IPS DF 6.9 (cell line): ENCODE results near the gene PHC2.

Experiments used
- DNase-seq: peaks from one replicate; pipeline ENCODE4 v3.0.0-alpha.2; 2013; ENCODE audit warnings: low read depth, low spot score
- H3K27ac ChIP-seq: one replicate; pipeline ENCODE4 v1.5.1; 2013; ENCODE audit warnings: low read length, control low read depth
- H3K27me3 ChIP-seq: 2 replicates; pipeline ENCODE4 v1.6.1; 2013; ENCODE audit warnings: mild to moderate bottlenecking, low read length; ENCODE audit not compliant: control insufficient read depth, insufficient read depth
- H3K36me3 ChIP-seq: 2 replicates; pipeline ENCODE4 v1.6.1; 2013; ENCODE audit warnings: low read length; ENCODE audit not compliant: control insufficient read depth, insufficient read depth
- H3K4me1 ChIP-seq: 2 replicates; pipeline ENCODE4 v1.6.1; 2013; ENCODE audit warnings: low read length; ENCODE audit not compliant: control insufficient read depth, insufficient read depth
- H3K4me3 ChIP-seq: 2 replicates; pipeline ENCODE4 v1.5.1; 2013; ENCODE audit warnings: mild to moderate bottlenecking, low read length
- H3K9me3 ChIP-seq: 2 replicates; pipeline ENCODE4 v1.6.1; 2013; ENCODE audit warnings: low read length, inconsistent platforms; ENCODE audit not compliant: control insufficient read depth, insufficient read depth
- WGBS: extraction: QIAGEN DNeasy Blood & Tissue Kit; methylation state at CpG from one replicate; pipeline ENCODE4 v1.1.7; 2013; ENCODE audit warnings: mixed read lengths, missing lambda C conversion rate; ENCODE audit not compliant: insufficient read length, insufficient coverage; 5-methylcytosine and 5-hydroxymethylcytosine counted together

The PHC2 gene

GRCh38 chr1:33388805-33389771, 41.8 kb downstream of the PHC2 start:
- no CpG with 5 or more reads among the region's 9 CpGs for WGBS
- H3K27ac ChIP-seq: no peak overlapping the region
- DNase-seq: no peak
- H3K9me3 ChIP-seq: no peaks in the 10 kb centered on the region
- no peaks in the 10 kb centered on the region for H3K4me1 ChIP-seq
- H3K4me3 ChIP-seq: no peak overlapping the region
- no peaks in the 10 kb centered on the region for H3K27me3 ChIP-seq
- no peaks in the 10 kb centered on the region for H3K36me3 ChIP-seq

GRCh38 chr1:33387625-33388024, 43.3 kb downstream of the PHC2 start:
- DNase-seq: no peak
- H3K4me1 ChIP-seq: no peaks in the 10 kb centered on the region
- no peaks in the 10 kb centered on the region for H3K36me3 ChIP-seq
- WGBS: no CpG with 5 or more reads among the region's 5 CpGs
- H3K27me3 ChIP-seq: 0 out of 2 replicates have a peak, but pooled peaks cover 2% of the 10 kb centered on the region
- H3K4me3 ChIP-seq: no peak overlapping the region
- no peak overlapping the region for H3K27ac ChIP-seq
- H3K9me3 ChIP-seq: no peaks in the 10 kb centered on the region

GRCh38 chr1:33385251-33385650, 45.6 kb downstream of the PHC2 start:
- Histone ChIP-seq H3K27me3 (0 out of 2 replicates have a peak, but pooled peaks cover 2% of the 10 kb centered on the region), H3K4me1 (no peaks in the 10 kb centered on the region), H3K9me3 (no peaks in the 10 kb centered on the region), H3K4me3 (no peak overlapping the region), H3K27ac (no peak overlapping the region), H3K36me3 (no peaks in the 10 kb centered on the region)
- DNase-seq: no peak
- WGBS: no CpG with 5 or more reads among the region's 6 CpGs

- H3K9me3 ChIP-seq: no peaks in the 10 kb centered on the region
- no CpG with 5 or more reads among the region's 7 CpGs for WGBS
- H3K36me3 ChIP-seq: no peaks in the 10 kb centered on the region
- no peak overlapping the region for H3K27ac ChIP-seq
- H3K27me3 ChIP-seq: peaks cover 2% of the 10 kb centered on the region; the same call in 1 of the 2 replicates
- no peak overlapping the region for H3K4me3 ChIP-seq
- no peak for DNase-seq
- H3K4me1 ChIP-seq: no peaks in the 10 kb centered on the region; the same call in 1 of the 2 replicates
Observed at GRCh38 chr1:33384040-33384812, 46.7 kb downstream of the PHC2 start.

GRCh38 chr1:33383489-33383888, 47.4 kb downstream of the PHC2 start:
- DNase-seq: no peak
- H3K27ac ChIP-seq: no peak overlapping the region

GRCh38 chr1:33382661-33383415, 48.1 kb downstream of the PHC2 start:
- no peak for DNase-seq

More at GRCh38 chr1:33383489-33383888, 47.4 kb downstream of the PHC2 start:
- H3K27me3 ChIP-seq: peaks cover 2% of the 10 kb centered on the region; the same call in 1 of the 2 replicates
- H3K4me3 ChIP-seq: no peak overlapping the region
- H3K36me3 ChIP-seq: no peaks in the 10 kb centered on the region
- H3K4me1 ChIP-seq: no peaks in the 10 kb centered on the region; the same call in 1 of the 2 replicates
- H3K9me3 ChIP-seq: no peaks in the 10 kb centered on the region
- no CpG with 5 or more reads among the region's 4 CpGs for WGBS

GRCh38 chr1:33381977-33382376, 48.9 kb downstream of the PHC2 start:
- Histone ChIP-seq H3K9me3 (no peaks in the 10 kb centered on the region), H3K27me3 (peaks cover 2% of the 10 kb centered on the region; the same call in 1 of the 2 replicates), H3K4me3 (no peak overlapping the region), H3K36me3 (no peaks in the 10 kb centered on the region), H3K27ac (no peak overlapping the region), H3K4me1 (no peaks in the 10 kb centered on the region; the same call in 1 of the 2 replicates)
- DNase-seq: no peak
- whole genome bisulfite sequencing: no CpG with 5 or more reads among the region's 4 CpGs

More at GRCh38 chr1:33382661-33383415, 48.1 kb downstream of the PHC2 start:
- H3K36me3 ChIP-seq: no peaks in the 10 kb centered on the region
- H3K27me3 ChIP-seq: peaks cover 2% of the 10 kb centered on the region; the same call in 1 of the 2 replicates
- no peak overlapping the region for H3K4me3 ChIP-seq
- no CpG with 5 or more reads among the region's 9 CpGs for WGBS
- no peaks in the 10 kb centered on the region for H3K9me3 ChIP-seq
- H3K27ac ChIP-seq: no peak overlapping the region
- H3K4me1 ChIP-seq: no peaks in the 10 kb centered on the region; the same call in 1 of the 2 replicates

GRCh38 chr1:33380811-33381210, 50.1 kb downstream of the PHC2 start:
- H3K9me3 ChIP-seq: no peaks in the 10 kb centered on the region
- H3K4me1 ChIP-seq: no peaks in the 10 kb centered on the region; the same call in 1 of the 2 replicates
- no peak overlapping the region for H3K4me3 ChIP-seq
- H3K27ac ChIP-seq: no peak overlapping the region
- H3K27me3 ChIP-seq: peaks cover 2% of the 10 kb centered on the region; the same call in 1 of the 2 replicates
- H3K36me3 ChIP-seq: no peaks in the 10 kb centered on the region
- WGBS: no CpG with 5 or more reads among the region's 2 CpGs
- no peak for DNase-seq

- WGBS: no CpG with 5 or more reads among the region's 10 CpGs
- H3K4me1 ChIP-seq: no peaks in the 10 kb centered on the region; the same call in 1 of the 2 replicates
Observed at GRCh38 chr1:33379631-33380354, 51.1 kb downstream of the PHC2 start.

More at GRCh38 chr1:33379631-33380354, 51.1 kb downstream of the PHC2 start:
- DNase-seq: no peak
- H3K27me3 ChIP-seq: peaks cover 2% of the 10 kb centered on the region; the same call in 1 of the 2 replicates
- H3K27ac ChIP-seq: no peak overlapping the region
- H3K4me3 ChIP-seq: no peak overlapping the region
- no peaks in the 10 kb centered on the region for H3K36me3 ChIP-seq
- no peaks in the 10 kb centered on the region for H3K9me3 ChIP-seq
